Colonic mucosa (tissue), 4 donors: ENCODE data around the gene ABCA2. TPM values are rescaled to one million over a fixed set of nuclear protein-coding genes. Genes with fewer than 3 reads are reported as not detected.

Experiments used
- DNase-seq: peaks from one replicate; pipeline ENCODE4 v3.0.0-alpha.2; 2020
- H3K27ac ChIP-seq: fragments of 200-600 bp; one replicate; pipeline ENCODE4 v1.8.0; 2021
- H3K27me3 ChIP-seq: fragments of 200-600 bp; one replicate; pipeline ENCODE4 v1.8.0; 2021
- H3K36me3 ChIP-seq: fragments of 200-600 bp; one replicate; pipeline ENCODE4 v1.8.0; 2021
- H3K4me1 ChIP-seq: fragments of 200-600 bp; one replicate; pipeline ENCODE4 v1.8.0; 2021; ENCODE audit warnings: mild to moderate bottlenecking
- H3K4me3 ChIP-seq: fragments of 200-600 bp; one replicate; pipeline ENCODE4 v1.8.0; 2021
- H3K9ac ChIP-seq, 2 donors: one replicate each; pipeline ENCODE4 v1.7.0; 2013; ENCODE audit warnings: control low read depth in 2 of 2, low read depth in 2 of 2, low read length in 2 of 2
- H3K9me3 ChIP-seq: fragments of 200-600 bp; one replicate; pipeline ENCODE4 v1.8.0; 2021
- CTCF ChIP-seq: fragments of 200-600 bp; IDR thresholded peaks from one replicate; pipeline ENCODE4 v1.8.0; 2022; ENCODE audit warnings: antibody characterized with exemption, mild to moderate bottlenecking
- intact Hi-C: fragments of 100-400 bp; cut with DNase I; formaldehyde crosslinking; loops from one replicate; pipeline ENCODE4 v1.14.1; 2022
- total RNA-seq, 2 donors: library from RNA; stranded (reverse); fragmentation: NEBNext Ultra II Directional in 1 of 2; extraction: Animal tissue kit (Norgen Biotek cat#: 25700) in 1 of 2; gene quantifications; one replicate each; pipeline ENCODE4 v1.2.1, GENCODE V29; 2021
- donor health status: healthy.
- donor health status: DM: no; HTN: no; CAD: no.
- donor health status: DM: no; HTN: no; CAD: no.

The ABCA2 gene
- total RNA-seq, 2 donors from 2014 or later: 22.4 to 47.5 TPM

GRCh38 chr9:137069508-137070091 is 41.6 kb upstream of the ABCA2 start:
- Histone ChIP-seq H3K4me3 (peak overlapping the region; percentile 41), H3K36me3 (no peaks in the 10 kb centered on the region), H3K9me3 (no peaks in the 10 kb centered on the region), H3K9ac (peak overlapping the region; percentile 22 to 35), H3K4me1 (peaks cover 20% of the 10 kb centered on the region), H3K27ac (no peak overlapping the region), H3K27me3 (no peaks in the 10 kb centered on the region)
- TF ChIP-seq CTCF: no peak
- intact Hi-C loops: no loop called here
- no peak for DNase-seq

- no peak overlapping the region for H3K27ac ChIP-seq
- no peaks in the 10 kb centered on the region for H3K27me3 ChIP-seq
- DNase-seq: no peak
- peak overlapping the region; percentile 35 to 54 for H3K9ac ChIP-seq
- TF ChIP-seq CTCF: no peak
- peaks cover 20% of the 10 kb centered on the region for H3K4me1 ChIP-seq
- no peaks in the 10 kb centered on the region for H3K9me3 ChIP-seq
- H3K36me3 ChIP-seq: no peaks in the 10 kb centered on the region
- peak overlapping the region; percentile 41 for H3K4me3 ChIP-seq
- intact Hi-C loops: no loop called here
These were observed 40.8 kb upstream of the ABCA2 start for GRCh38 chr9:137068539-137069507.

GRCh38 chr9:137067860-137068538 is 40.0 kb upstream of the ABCA2 start:
- Histone ChIP-seq H3K36me3 (no peaks in the 10 kb centered on the region), H3K9me3 (no peaks in the 10 kb centered on the region), H3K27ac (peak overlapping the region; percentile 53), H3K4me3 (no peak overlapping the region), H3K27me3 (no peaks in the 10 kb centered on the region), H3K4me1 (peaks cover 20% of the 10 kb centered on the region), H3K9ac (peak overlapping the region in 1 of 2 donors; percentile 54)
- peak; percentile 88 for DNase-seq
- peak; percentile 89 for TF ChIP-seq CTCF
- intact Hi-C loops: loop anchor here (2.0 kb wide), 1 partner anchor 19 kb away; no protein-coding TSS in a partner anchor

- H3K4me1 ChIP-seq: peaks cover 20% of the 10 kb centered on the region
These were observed 38.2 kb upstream of the ABCA2 start for GRCh38 chr9:137066096-137066861.

More at GRCh38 chr9:137066096-137066861, 38.2 kb upstream of the ABCA2 start:
- DNase-seq: no peak
- Histone ChIP-seq H3K36me3 (no peaks in the 10 kb centered on the region), H3K27ac (no peak overlapping the region), H3K4me3 (no peak overlapping the region), H3K9me3 (no peaks in the 10 kb centered on the region), H3K9ac (no peak overlapping the region), H3K27me3 (no peaks in the 10 kb centered on the region)
- TF ChIP-seq CTCF: no peak
- intact Hi-C loops: loop anchor here (2.0 kb wide), 1 partner anchor 17 kb away; no protein-coding TSS in a partner anchor
